ENCODE measurements around the gene CD300LB. TPM values are rescaled to one million over a fixed set of nuclear protein-coding genes. Genes with fewer than 3 reads are reported as not detected.

The CD300LB gene
- total and polyA plus RNA-seq, 2 donors from 2014 or later, result 0.91 TPM; not detected in 1

- no peaks in the 10 kb centered on the region for H3K36me3 ChIP-seq (ENCODE audit: control insufficient read depth in 2 of 3, insufficient read depth in 3 of 3, low read length in 3 of 3)
- H3K27ac ChIP-seq (ENCODE audit: low read depth in 2 of 2, low read length in 2 of 2), result no peak overlapping the region
- DNase-seq, result no peak
- no peaks in the 10 kb centered on the region for H3K27me3 ChIP-seq (ENCODE audit: control insufficient read depth, insufficient read depth, low read length)
- TF ChIP-seq CTCF (IDR thresholded peaks at IDR 0.05; ENCODE audit: borderline replicate concordance, extremely low read depth, insufficient read depth), result no peak
- no peak overlapping the region for H3K4me3 ChIP-seq (ENCODE audit: low read length in 3 of 3)
- no peaks in the 10 kb centered on the region for H3K4me1 ChIP-seq (ENCODE audit: control insufficient read depth in 2 of 3, insufficient read depth in 2 of 3, low read depth in 1 of 3, low read length in 3 of 3)
- FAIRE-seq, result no peak
- no peaks in the 10 kb centered on the region for H3K9me3 ChIP-seq (ENCODE audit: control insufficient read depth in 2 of 3, insufficient read depth in 1 of 3, low read length in 3 of 3)
- intact Hi-C loops (cut with DNase I), result no loop called here
- H3K9ac ChIP-seq (ENCODE audit: low read length in 3 of 3), result no peak overlapping the region
These were observed 4.6 kb downstream of the CD300LB start for GRCh38 chr17:74526681-74527080.

GRCh38 chr17:74525781-74526288, 5.4 kb downstream of the CD300LB start:
- no peaks in the 10 kb centered on the region for H3K4me1 ChIP-seq (ENCODE audit: control insufficient read depth in 2 of 3, insufficient read depth in 2 of 3, low read depth in 1 of 3, low read length in 3 of 3)
- H3K4me3 ChIP-seq (ENCODE audit: low read length in 3 of 3), result no peak overlapping the region
- intact Hi-C loops (cut with DNase I), result no loop called here
- FAIRE-seq (no peak), DNase-seq (no peak)
- no peak overlapping the region for H3K27ac ChIP-seq (ENCODE audit: low read depth in 2 of 2, low read length in 2 of 2)
- no peaks in the 10 kb centered on the region for H3K9me3 ChIP-seq (ENCODE audit: control insufficient read depth in 2 of 3, insufficient read depth in 1 of 3, low read length in 3 of 3)
- no peaks in the 10 kb centered on the region for H3K36me3 ChIP-seq (ENCODE audit: control insufficient read depth in 2 of 3, insufficient read depth in 3 of 3, low read length in 3 of 3)
- H3K27me3 ChIP-seq (ENCODE audit: control insufficient read depth, insufficient read depth, low read length), result no peaks in the 10 kb centered on the region
- no peak overlapping the region for H3K9ac ChIP-seq (ENCODE audit: low read length in 3 of 3)
- no peak for TF ChIP-seq CTCF (IDR thresholded peaks at IDR 0.05; ENCODE audit: borderline replicate concordance, extremely low read depth, insufficient read depth)

GRCh38 chr17:74525465-74525725, 5.9 kb downstream of the CD300LB start:
- no peak overlapping the region for H3K4me3 ChIP-seq (ENCODE audit: low read length in 3 of 3)
- H3K9me3 ChIP-seq (ENCODE audit: control insufficient read depth in 2 of 3, insufficient read depth in 1 of 3, low read length in 3 of 3), result no peaks in the 10 kb centered on the region
- intact Hi-C loops (cut with DNase I), result no loop called here
- H3K9ac ChIP-seq (ENCODE audit: low read length in 3 of 3), result no peak overlapping the region
- H3K27me3 ChIP-seq (ENCODE audit: control insufficient read depth, insufficient read depth, low read length), result no peaks in the 10 kb centered on the region
- H3K27ac ChIP-seq (ENCODE audit: low read depth in 2 of 2, low read length in 2 of 2), result no peak overlapping the region
- TF ChIP-seq CTCF (IDR thresholded peaks at IDR 0.05; ENCODE audit: borderline replicate concordance, extremely low read depth, insufficient read depth), result no peak
- no peaks in the 10 kb centered on the region for H3K36me3 ChIP-seq (ENCODE audit: control insufficient read depth in 2 of 3, insufficient read depth in 3 of 3, low read length in 3 of 3)
- H3K4me1 ChIP-seq (ENCODE audit: control insufficient read depth in 2 of 3, insufficient read depth in 2 of 3, low read depth in 1 of 3, low read length in 3 of 3), result no peaks in the 10 kb centered on the region
- FAIRE-seq, result no peak
- no peak for DNase-seq
